HG02642 (cell line): ENCODE measurements around the gene NUP153.

Experiments used
- ATAC-seq: cut with Tn5 transposase; IDR thresholded peaks from one replicate; pipeline ENCODE4 v1.9.1; 2021; ENCODE audit warnings: mild to moderate bottlenecking; ENCODE audit not compliant: unreplicated experiment, poor library complexity

NUP153 gene

GRCh38 chr6:17672064-17672718, 34.5 kb downstream of the NUP153 start:
- no peak for ATAC-seq

GRCh38 chr6:17666646-17667045, 40.1 kb downstream of the NUP153 start:
- no peak for ATAC-seq

GRCh38 chr6:17665132-17665531, 41.6 kb downstream of the NUP153 start:
- no peak for ATAC-seq

GRCh38 chr6:17663226-17663625, 43.5 kb downstream of the NUP153 start:
- ATAC-seq = no peak

GRCh38 chr6:17662585-17662984, 44.1 kb downstream of the NUP153 start:
- no peak for ATAC-seq

- ATAC-seq = no peak
Measured at GRCh38 chr6:17656644-17657043, 50.1 kb downstream of the NUP153 start.

GRCh38 chr6:17656092-17656491, 50.6 kb downstream of the NUP153 start:
- ATAC-seq = no peak

- ATAC-seq = no peak
Measured at GRCh38 chr6:17653198-17653882, 53.4 kb downstream of the NUP153 start.

GRCh38 chr6:17650656-17651309, 55.9 kb downstream of the NUP153 start:
- ATAC-seq = no peak

GRCh38 chr6:17648745-17649144, 58.0 kb downstream of the NUP153 start:
- no peak for ATAC-seq

- ATAC-seq = no peak
Measured at GRCh38 chr6:17640477-17640917, 66.2 kb downstream of the NUP153 start.

GRCh38 chr6:17638212-17638715, 68.5 kb downstream of the NUP153 start:
- no peak for ATAC-seq

GRCh38 chr6:17635568-17635967, 71.2 kb downstream of the NUP153 start:
- ATAC-seq = no peak

- peak; percentile 43 for ATAC-seq
Measured at GRCh38 chr6:17633465-17634188, 73.1 kb downstream of the NUP153 start.

GRCh38 chr6:17632934-17633333, 73.8 kb downstream of the NUP153 start:
- ATAC-seq = no peak

GRCh38 chr6:17630511-17631073, 76.1 kb downstream of the NUP153 start:
- ATAC-seq = no peak

- ATAC-seq = no peak
Measured at GRCh38 chr6:17629824-17630510, 76.8 kb downstream of the NUP153 start.

GRCh38 chr6:17628873-17629272, 77.9 kb downstream of the NUP153 start:
- peak; percentile 67 for ATAC-seq

GRCh38 chr6:17624396-17624795, 82.3 kb downstream of the NUP153 start:
- ATAC-seq = no peak

- ATAC-seq = no peak
Measured at GRCh38 chr6:17622144-17622543, 84.6 kb downstream of the NUP153 start.
